ENCODE results near the gene EMC6.

Gene EMC6

GRCh38 chr17:3683054-3683511 lies 14.5 kb downstream of the EMC6 start:
- no peak overlapping the region for H3K4me2 ChIP-seq (ENCODE audit: insufficient read depth, low read length)
- DNase-seq (peak; percentile 67), ATAC-seq (ENCODE audit: insufficient read depth, low read depth) (peak; percentile 92)

GRCh38 chr17:3685174-3685573 lies 16.6 kb downstream of the EMC6 start:
- H3K79me2 ChIP-seq (ENCODE audit: insufficient read depth, low read length), result no peaks in the 10 kb centered on the region
- H2AFZ ChIP-seq (ENCODE audit: low read depth, low read length), result no peak overlapping the region
- H3K4me3 ChIP-seq (ENCODE audit: low read depth in 1 of 2, low read length in 2 of 2), result no peak overlapping the region
- no peak overlapping the region for H3K27ac ChIP-seq (ENCODE audit: low read length)
- H3K9ac ChIP-seq (ENCODE audit: low read depth, low read length), result no peak overlapping the region
- H3K4me1 ChIP-seq (ENCODE audit: insufficient read depth, low read length), result no peaks in the 10 kb centered on the region
- DNase-seq (no peak), ATAC-seq (ENCODE audit: insufficient read depth, low read depth) (no peak)
- H3K9me3 ChIP-seq (ENCODE audit: insufficient read depth, low read length, severe bottlenecking), result no peaks in the 10 kb centered on the region
- H3K27me3 ChIP-seq (ENCODE audit: insufficient read depth, low read length, poor library complexity), result no peaks in the 10 kb centered on the region
- no peaks in the 10 kb centered on the region; the same call in 1 of the 2 replicates for H4K20me1 ChIP-seq (ENCODE audit: insufficient read depth, low read length)
- TF ChIP-seq CTCF (IDR thresholded peaks at IDR 0.05; ENCODE audit: borderline replicate concordance, extremely low read depth, low read length, poor library complexity, severe bottlenecking) (no peak), EZH2 (IDR thresholded peaks at IDR 0.05; ENCODE audit: borderline replicate concordance, low read depth, low read length, severe bottlenecking) (no peak)
- H3K36me3 ChIP-seq (ENCODE audit: insufficient read depth, low read length), result no peaks in the 10 kb centered on the region; the same call in 1 of the 2 replicates
- H3K4me2 ChIP-seq (ENCODE audit: insufficient read depth, low read length), result no peak overlapping the region

More at GRCh38 chr17:3683054-3683511, 14.5 kb downstream of the EMC6 start:
- Histone ChIP-seq H4K20me1 (ENCODE audit: insufficient read depth, low read length) (no peaks in the 10 kb centered on the region; the same call in 1 of the 2 replicates), H3K79me2 (ENCODE audit: insufficient read depth, low read length) (no peaks in the 10 kb centered on the region), H3K27me3 (ENCODE audit: insufficient read depth, low read length, poor library complexity) (no peaks in the 10 kb centered on the region), H3K9me3 (ENCODE audit: insufficient read depth, low read length, severe bottlenecking) (no peaks in the 10 kb centered on the region), H2AFZ (ENCODE audit: low read depth, low read length) (no peak overlapping the region), H3K9ac (ENCODE audit: low read depth, low read length) (no peak overlapping the region), H3K27ac (ENCODE audit: low read length) (no peak overlapping the region), H3K4me3 (ENCODE audit: low read depth in 1 of 2, low read length in 2 of 2) (no peak overlapping the region), H3K36me3 (ENCODE audit: insufficient read depth, low read length) (no peaks in the 10 kb centered on the region), H3K4me1 (ENCODE audit: insufficient read depth, low read length) (no peaks in the 10 kb centered on the region)
- no peak for TF ChIP-seq EZH2 (IDR thresholded peaks at IDR 0.05; ENCODE audit: borderline replicate concordance, low read depth, low read length, severe bottlenecking)
- TF ChIP-seq CTCF (IDR thresholded peaks at IDR 0.05; ENCODE audit: borderline replicate concordance, extremely low read depth, low read length, poor library complexity, severe bottlenecking), result peak; percentile 95

GRCh38 chr17:3688027-3688553 lies 19.5 kb downstream of the EMC6 start:
- no peaks in the 10 kb centered on the region; the same call in 1 of the 2 replicates for H3K36me3 ChIP-seq (ENCODE audit: insufficient read depth, low read length)
- DNase-seq (no peak), ATAC-seq (ENCODE audit: insufficient read depth, low read depth) (0 out of 3 replicates have a peak, but pooled peaks have one; percentile 22)
- TF ChIP-seq CTCF (IDR thresholded peaks at IDR 0.05; ENCODE audit: borderline replicate concordance, extremely low read depth, low read length, poor library complexity, severe bottlenecking) (no peak), EZH2 (IDR thresholded peaks at IDR 0.05; ENCODE audit: borderline replicate concordance, low read depth, low read length, severe bottlenecking) (no peak)
- no peak overlapping the region for H3K4me3 ChIP-seq (ENCODE audit: low read depth in 1 of 2, low read length in 2 of 2)
- H3K4me2 ChIP-seq (ENCODE audit: insufficient read depth, low read length), result no peak overlapping the region
- no peak overlapping the region for H3K9ac ChIP-seq (ENCODE audit: low read depth, low read length)
- H3K27me3 ChIP-seq (ENCODE audit: insufficient read depth, low read length, poor library complexity), result no peaks in the 10 kb centered on the region
- H3K4me1 ChIP-seq (ENCODE audit: insufficient read depth, low read length), result no peaks in the 10 kb centered on the region
- H3K79me2 ChIP-seq (ENCODE audit: insufficient read depth, low read length), result no peaks in the 10 kb centered on the region
- H3K9me3 ChIP-seq (ENCODE audit: insufficient read depth, low read length, severe bottlenecking), result no peaks in the 10 kb centered on the region
- no peaks in the 10 kb centered on the region for H4K20me1 ChIP-seq (ENCODE audit: insufficient read depth, low read length)
- H3K27ac ChIP-seq (ENCODE audit: low read length), result no peak overlapping the region
- no peak overlapping the region for H2AFZ ChIP-seq (ENCODE audit: low read depth, low read length)
